NCI-H1436 (cell line): Measurements from ENCODE around the gene TTYH3.

Source experiments
- DNase-seq: peaks from one replicate; lab custom pipeline; 2025; lab: John Stamatoyannopoulos, UW

Gene TTYH3

DNA sequence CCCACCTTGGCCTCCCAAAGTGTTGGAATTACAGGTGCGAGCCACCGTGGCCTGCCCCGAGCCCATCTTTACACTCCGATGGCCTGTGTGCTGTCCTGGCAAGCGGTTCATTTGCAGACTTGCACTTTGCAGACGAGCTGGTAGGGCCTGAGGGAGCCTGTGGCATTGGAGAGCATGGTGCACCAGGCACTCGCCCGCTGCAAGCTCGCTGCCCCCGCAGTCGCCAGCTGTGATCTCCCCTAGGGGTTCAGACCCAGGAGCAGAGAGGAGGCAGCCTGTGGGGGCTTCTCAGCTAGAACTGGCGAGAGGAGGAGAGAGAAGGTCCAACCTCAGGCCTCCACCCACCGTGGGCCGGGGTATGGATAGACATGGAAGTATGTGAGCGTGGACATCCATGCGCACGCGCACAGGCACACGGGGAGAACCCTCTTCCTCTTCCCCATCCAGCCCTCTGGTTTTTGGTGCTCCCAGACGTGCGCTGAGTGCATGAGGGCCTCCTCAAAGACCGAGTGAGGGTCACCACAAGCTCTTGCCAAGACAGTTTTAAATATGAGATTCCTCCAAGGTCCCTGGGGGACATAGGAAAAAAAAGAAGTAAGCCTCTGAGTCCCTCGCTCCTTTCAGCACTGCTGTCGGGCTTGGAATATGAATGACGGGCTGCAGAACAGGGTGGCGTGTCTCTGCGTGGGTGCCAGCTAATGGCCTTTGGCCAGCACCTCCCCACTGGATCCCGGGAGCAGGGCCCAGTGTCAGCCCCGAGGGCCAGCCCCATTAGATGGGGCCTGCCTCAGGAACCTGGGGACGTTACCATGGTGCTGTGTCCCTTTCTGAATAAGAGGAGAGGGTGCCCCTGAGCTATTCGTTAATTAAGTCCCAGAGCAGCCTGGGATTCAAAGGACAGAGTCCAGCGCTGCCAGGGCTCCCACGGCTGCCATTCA lies 15.1 kb upstream of the TTYH3 start:
- DNase-seq = no peak

DNA sequence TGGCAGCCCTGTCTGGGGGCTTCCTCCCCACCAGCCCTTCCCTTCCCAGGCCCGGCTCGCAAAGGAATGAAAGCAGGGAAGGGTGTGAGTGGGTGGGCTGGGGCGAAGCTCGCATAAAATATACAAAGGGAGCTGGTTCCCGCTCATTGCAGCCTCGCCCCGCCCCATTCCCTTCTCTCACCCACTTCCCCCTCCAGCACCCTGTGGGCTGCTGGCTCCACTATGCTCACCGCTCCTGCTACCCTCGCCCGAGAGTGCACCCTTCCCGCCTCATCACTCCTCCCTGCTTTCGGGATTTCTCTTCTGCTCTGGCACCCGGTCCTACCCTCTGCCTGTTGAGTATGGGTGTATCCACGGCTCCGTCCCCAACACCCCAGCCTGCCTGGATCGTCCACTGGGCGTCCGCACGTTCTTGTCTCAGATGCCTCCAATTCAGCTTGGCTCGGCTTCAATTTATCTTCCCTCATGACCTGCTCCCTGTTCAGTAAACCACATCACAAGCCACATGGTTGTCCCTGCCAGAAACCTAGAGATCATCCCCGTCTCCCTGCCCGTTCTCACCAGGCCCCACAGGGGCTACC lies 14.4 kb upstream of the TTYH3 start:
- no peak for DNase-seq

DNA sequence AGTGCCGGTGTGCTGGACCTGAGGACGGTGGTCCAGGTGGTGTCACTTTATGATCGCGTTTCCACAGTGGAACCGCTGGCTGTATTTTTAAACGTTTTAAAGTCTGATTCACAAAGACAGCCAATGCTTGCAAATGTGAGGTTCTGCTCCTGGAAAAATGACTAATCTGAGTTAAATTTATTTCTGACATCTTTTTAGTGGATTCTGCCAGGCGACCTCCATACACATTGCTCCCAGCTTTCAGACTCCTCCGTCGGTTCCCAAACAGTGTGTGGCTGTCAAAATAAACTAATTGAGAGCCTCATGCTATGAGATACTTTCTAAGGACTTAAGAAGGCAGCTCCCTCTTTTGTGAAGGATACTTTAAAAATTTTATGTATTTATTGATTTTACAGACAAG lies 12.7 kb upstream of the TTYH3 start:
- DNase-seq = no peak

DNA sequence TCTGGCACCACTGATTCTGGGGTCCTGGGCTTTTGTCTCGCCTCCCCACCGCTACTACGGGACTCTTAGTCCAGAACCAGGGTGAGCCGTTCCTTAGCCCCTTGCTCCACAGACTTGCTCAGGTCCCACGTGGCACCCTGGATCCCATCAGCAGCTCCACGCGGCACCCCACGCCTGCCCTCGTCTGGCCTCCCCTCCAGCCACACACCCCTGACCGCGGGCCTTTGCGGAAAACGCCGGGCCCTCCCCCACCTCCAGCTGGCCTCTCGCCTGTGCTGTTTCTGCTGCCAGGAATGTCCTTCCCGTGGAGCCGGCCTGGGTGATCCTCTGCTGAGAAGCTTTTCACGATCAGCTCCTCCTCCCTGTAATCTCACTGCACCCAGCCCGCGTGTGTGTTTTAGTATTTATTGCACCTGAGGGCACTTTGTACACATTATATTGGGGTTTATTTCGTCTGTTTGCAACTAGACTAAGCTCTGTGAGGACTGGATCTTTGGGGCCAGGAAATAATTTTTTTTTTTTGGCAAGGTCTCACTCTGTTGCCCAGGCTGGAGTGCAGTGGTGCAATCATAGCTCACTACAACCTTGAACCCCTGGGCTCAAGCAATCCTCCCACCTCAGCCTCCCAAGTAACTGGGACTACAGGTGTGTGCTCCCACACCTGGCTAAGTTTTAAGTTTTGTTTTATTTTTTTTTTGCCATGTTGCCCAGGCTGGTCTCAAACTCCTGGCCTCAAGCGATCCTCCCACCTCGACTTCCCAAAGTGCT lies 10.5 kb upstream of the TTYH3 start:
- no peak for DNase-seq

DNA sequence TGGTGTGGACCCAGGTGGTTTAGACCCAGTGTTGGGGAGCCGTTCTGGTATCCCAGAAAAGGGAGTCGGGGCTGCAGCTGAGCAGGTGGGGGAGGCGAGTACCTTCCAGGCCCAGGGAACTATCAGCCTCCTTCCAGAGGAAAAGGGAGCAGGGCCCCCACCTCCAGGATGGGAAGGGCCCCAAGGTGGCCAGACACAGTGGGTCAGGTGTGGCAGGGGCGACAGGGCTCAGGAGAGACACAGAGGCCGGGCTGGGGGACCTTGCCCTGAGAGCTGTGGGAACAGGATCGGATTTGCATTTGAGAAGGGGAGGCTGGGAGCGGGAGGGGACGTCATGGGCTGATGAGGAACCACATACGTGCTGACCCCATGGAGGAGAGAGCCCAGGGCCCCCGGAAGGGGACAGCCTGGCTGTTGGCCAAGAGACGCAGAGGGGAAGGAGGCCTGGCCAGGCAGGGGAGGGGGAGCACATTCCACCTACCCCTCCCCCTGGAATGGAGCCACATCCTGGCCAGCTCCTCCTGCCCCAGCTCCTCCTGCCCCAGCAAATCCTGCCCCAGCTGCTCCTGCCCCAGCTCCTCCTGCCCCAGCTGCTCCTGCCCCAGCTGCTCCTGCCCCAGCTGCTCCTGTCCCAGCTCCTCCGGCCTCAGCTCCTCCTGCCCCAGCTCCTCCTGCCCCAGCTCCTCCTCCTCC lies 9.7 kb upstream of the TTYH3 start:
- DNase-seq = no peak

DNA sequence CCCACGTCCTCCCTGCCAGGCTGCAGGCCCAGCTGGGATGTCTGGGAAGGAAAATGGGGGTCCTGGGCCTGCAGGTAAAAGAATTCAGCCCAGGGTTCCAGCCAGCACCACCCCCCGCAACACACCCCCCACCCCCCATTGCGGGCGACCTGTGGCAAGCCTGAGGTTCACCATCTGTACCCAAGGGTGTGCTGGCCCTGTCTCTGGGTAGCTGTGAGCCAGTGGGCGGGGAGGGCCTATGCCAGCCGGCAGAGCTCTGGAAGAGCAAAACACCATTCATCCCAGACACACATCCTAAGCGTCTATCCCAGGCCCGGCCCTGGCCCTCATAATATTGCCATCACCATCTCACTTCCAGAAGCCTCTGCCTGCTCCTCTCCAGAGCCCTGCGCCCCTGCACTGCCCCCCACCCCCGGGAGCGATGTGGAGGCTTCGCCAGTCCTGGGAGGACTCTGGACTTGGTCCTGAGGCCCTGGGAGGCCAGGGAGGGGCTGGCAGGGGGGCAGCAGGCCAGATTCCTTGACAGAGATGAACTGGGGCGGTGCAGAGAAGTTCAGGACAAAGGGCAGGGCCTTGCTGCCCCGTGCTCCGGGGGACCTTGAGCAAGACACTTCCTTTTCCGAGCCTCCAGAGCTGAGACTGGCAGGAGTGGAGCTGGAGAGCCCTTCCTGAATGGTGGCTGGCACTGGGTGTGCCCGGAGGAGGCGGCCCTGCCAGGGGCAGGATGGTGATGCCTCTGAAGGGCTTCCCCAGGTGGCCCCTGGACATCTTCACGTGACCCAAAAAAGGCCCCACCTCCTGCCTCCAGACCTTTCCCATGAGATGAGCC lies 8.7 kb upstream of the TTYH3 start:
- DNase-seq = no peak

DNA sequence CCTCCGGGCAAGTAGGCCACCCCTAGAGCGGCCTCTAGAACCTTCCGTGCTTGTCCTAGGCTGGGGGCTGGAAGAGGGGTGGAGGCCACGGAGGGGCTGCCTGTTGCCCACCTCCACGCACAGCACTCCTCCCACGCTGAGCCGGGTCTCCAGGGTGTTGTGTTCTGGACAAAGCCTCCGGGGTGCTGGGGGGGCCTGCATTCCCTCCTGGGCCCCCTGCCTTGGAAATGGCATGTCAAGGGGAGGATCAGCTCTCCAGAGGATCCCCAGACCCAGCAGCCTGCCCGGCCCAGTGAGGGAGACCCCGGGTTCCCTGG lies 8.1 kb upstream of the TTYH3 start:
- no peak for DNase-seq

DNA sequence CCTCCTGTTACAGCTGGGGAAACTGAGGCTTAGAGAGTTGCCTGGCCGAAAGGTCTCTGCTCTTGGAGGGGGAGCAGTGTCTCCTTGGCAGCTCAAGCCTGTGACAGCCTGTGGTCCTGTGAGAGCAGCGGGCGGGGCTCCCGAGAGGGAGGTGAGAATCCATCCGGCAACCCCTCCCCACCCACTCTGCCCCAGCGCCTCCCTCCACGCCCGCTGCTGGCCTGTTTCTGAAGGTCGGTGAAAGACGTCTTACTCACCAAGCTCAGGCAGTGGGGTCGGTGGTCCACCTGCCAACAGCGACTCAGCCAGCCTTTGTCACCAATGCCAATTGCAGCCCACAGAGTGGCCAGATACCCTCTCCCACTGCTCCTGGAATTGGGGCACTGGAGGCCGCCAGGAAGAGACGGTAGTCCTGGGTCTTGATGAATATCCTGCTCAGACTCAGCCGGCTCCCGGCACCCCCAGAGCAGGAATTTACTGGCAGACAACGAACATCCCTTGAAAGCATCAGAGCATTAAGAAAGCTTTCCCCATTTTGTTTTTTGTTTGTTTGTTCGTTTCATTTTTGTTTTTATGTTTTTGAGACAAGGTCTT lies 7.4 kb upstream of the TTYH3 start:
- DNase-seq = no peak

DNA sequence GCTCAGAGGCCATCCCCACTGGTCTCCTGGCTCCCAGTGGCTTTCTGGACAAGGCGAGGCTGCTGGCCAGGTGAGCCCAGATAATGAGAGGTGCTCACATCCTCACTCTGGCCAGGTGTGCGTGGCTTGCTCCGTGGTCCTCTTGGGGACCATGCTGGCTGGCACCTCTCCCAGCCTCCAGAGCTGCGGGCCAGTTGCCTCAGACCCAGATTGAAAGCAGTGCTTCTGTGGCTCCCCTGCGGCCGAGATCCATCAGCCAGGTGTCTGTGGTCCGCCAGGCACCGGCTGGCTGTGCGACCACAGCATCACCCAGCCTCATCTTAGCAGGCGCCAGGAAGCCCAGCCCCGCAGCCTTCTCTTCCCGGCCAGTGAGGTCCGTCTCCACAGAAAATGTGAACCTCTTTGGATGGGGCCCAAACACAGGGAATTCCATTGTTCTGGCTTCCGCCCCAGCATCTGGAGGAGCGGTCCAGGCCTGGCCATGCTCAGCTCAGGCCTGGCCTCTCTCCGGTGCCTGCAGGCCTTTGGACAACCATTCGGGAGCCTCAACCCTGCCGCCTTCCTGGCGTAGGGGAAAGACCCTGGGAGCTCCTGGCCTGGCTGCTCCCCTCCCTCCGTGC lies 5.2 kb upstream of the TTYH3 start:
- no peak for DNase-seq

DNA sequence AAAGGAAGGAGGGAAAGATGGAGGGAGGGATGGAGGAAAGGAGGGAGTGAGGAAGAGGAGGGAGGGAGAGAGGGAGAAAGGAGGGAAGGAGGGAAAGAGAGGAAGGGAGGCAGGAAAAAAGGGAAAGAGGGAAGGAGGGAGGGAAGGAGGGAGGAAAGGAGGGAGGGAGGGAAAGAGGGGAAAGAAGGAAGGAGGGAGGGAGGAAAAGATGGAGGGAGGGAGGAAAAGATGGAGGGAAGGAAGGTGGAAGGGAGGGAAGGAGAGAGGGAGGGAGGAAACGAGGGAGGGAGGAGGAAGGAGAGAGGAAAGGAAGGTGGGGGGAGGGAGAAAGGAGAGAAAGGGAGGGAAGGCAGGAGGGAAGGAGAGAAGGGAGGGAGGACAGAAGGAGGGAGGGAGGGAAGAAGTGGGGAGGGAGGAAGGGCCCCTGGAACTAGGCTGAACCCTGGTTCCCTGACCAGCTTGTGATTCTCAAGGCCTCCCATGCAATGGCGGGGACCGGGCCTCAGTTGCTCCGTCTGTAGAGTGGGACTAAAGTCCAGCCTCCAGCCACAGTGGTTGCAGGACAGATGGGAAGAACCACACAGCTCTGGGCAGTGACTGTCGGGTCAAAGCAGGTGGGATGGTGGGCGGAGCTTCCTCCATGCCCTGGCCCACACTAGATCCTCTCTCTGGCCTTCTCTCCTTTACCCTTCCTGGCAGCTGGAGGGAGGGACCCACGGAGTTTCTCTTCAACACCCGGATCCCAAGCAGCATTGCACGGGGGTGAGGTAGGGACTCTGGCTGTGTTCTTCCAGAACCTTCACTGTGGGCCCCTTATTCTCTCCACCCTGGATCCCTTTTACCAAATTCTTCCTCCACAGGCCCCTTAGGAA lies 4.3 kb upstream of the TTYH3 start:
- DNase-seq = no peak

DNA sequence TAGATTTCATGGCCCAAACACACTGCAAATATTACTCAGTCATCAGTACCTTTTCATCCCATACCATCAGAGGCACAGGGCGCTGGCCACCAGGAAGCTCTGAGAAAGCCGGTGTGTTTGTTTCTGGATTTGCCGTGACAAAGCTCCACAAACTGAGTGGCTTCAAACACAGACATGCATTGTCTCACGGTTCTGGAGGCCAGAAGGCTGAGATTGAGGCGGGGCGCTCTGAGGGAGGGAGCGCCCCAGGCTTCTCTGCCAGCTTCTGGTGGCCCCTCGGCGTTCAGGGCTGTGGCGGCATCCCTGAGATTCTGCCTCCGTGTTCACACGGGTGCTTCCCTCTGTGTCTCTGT lies 3.7 kb upstream of the TTYH3 start:
- no peak for DNase-seq

DNA sequence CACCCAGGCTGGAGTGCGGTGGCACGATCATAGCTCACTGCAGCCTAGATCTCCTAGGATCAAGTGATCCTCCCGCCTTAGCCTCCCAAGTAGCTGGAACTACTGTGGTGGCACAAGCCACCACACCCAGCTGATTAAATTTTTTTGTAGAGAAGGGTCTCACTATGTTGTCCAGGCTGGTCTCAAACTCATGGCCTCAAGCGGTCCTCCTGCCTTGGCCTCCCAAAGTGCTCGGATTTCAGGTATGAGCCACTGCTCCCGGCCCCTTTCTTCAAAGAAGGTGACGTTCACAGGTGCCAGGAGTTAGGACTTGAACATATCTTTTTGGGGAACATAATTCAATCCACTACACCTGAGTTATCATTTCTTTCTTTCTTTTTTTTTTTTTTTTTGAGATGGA lies 2.9 kb upstream of the TTYH3 start:
- DNase-seq = no peak

DNA sequence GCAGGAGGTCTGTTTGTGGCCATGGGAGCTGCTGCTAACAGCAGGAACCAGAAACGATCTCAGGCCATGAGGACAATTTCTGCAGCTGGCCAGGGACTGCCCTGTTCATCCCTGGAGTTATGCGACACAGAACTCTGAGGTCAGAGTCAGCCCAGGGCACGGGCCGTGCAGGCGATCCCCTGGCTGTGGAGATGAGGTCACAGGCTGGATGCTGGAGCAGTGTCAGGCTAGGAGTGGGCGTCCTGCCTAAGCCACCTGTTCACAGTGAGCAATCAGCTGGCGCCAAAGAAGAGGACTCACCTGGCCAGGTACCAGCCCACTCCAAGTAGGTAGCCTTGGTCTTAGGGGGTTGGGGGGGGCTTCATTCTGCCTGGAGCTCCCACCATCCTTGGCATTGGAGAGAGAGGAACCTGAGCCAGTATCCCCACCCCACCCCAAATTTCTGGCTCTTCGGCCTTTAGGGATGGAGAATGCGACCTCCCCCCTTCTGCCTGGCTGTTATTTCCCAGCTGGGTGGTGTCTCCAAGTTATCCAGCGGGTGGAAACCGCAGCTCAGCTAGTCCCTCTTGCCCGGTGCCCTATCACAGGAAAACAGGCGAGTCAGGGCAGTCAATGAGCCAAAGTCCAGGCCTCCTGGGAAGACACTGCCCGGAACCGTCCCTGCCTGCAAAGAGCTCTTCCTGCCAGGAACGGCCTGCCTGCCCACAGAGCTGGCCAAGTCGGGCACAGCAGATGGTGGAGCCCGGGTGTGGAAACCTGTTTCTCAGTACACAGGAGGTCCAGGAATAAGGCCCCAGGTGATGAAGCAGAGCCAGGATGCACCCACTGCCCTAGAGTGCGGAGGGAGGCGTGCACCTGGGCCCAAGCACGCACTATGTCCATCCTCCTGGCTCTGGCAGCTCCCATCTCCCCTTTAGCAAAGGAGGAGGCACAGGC lies 1.8 kb upstream of the TTYH3 start:
- DNase-seq = no peak

DNA sequence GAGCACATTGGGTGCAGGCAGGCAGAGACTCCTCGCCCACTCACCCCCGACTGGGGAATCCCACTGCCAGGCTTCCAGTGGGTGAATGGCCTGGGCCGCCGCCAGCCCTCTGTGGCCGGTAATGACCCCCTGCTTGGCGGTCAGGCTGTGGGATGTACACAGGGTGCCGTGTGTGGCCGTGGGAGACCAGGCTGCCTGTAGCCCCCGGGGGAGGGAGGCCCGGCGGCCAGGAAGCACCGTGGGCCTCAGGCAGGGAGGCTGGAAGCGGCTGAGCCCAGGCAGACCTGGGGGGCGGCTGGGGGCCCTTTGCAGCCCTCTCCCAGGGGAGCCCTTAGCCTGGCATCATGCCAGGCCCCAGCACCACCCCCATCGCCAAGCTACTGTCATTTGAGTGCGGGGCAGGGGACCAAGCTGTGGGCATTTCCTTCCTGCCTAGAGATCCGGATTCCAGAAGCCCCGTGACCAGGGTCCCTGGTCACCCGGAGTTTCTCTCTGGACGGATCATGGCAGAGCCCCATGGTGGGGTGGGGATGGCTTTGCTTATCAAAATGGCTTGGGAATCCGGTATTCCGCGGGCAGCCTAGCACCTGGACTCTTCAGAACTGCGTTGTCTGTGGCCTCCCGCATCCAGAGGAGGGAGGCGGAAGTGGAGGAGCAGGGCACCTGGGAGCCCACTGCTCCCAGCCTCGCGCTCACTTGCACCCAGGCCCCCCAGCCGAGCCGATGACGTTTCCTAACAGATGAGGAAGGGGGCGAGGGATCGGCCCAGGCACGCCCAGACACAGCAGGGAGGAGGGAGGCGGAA lies 1.1 kb downstream of the TTYH3 start:
- peak; percentile 26 for DNase-seq

DNA sequence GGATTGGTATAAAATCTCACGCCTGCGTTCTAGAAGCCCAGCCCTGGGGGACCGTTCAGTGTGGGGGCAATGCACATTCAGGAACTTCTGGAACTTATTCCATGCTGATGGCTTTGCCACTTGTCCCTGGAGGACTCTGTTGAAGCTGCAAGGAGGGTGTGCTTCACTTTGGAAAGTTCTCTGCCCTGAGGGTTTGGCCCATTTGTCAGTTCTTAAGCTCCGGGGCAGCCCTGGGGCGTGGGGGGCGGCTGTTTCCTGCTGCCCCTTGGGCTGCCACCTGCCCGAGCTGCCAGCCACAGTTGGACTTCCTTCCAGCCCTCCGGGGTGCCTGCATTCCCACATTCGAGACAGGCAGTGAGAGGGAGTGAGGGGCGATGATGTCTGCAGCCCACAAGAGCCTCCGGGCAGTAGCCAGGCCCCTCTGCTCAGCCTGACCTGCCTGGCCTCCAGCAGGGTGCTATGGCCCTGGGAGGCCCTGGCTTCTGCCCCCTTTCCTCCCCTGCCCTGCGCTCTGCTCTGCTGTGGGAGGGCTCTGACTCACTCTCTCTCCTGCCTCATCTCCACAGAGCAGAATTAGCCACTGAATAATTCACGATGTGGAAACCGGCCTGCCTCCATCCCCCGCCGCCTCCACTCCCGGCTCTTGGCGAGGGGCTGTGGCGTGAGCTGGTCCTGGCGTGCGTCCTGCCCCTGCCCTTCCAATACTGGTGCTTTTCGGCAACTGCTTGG lies 1.9 kb downstream of the TTYH3 start:
- no peak for DNase-seq

DNA sequence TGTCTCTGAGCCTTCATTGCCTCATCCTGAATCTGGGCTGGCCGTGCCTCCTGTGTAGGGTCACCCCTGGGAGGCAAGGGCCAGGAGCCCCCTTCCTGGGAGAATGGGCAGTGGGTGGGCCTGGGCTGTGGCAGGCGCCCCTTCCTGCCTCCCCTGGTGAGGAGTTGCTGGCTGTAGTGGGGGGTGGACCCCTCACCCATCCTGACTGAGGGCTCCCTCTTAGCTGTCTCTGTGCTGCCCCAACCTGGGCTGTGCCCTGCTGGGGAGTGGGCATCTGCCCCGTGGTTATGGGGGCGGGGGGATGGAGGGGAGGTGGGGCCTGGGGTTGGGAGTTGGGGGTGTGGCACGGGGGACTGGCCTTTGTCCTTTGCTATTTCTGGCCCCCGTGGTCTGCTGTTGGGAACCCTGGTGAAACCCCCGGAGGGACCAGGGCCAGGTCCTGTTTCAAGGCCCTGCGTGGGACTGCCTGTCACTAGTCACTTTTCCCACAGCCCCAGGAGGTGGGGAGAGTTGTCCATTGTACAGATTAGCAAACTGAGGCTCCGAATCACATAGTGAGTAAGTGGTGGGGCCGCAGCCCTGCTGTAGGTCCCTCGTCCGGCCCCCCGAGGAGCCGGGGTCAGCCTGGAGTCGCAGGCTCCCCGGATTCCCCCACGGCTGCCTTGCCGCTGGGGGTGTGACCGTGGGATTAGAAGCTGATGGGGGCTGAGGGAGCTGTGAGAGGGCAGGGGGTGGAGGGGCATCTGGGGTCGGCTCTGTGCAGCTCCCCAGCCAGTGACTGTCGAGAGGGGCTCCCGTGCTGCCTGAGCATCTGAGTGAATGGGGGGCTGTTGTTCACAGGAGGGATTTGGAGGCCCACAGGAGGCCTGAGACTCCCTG lies 2.7 kb downstream of the TTYH3 start:
- no peak for DNase-seq
